GM21390 (cell line): ENCODE data around the gene MAG.

Source experiments
- ATAC-seq: cut with Tn5 transposase; IDR thresholded peaks from one replicate; pipeline ENCODE4 v1.9.1; 2021; ENCODE audit not compliant: unreplicated experiment

MAG gene

DNA sequence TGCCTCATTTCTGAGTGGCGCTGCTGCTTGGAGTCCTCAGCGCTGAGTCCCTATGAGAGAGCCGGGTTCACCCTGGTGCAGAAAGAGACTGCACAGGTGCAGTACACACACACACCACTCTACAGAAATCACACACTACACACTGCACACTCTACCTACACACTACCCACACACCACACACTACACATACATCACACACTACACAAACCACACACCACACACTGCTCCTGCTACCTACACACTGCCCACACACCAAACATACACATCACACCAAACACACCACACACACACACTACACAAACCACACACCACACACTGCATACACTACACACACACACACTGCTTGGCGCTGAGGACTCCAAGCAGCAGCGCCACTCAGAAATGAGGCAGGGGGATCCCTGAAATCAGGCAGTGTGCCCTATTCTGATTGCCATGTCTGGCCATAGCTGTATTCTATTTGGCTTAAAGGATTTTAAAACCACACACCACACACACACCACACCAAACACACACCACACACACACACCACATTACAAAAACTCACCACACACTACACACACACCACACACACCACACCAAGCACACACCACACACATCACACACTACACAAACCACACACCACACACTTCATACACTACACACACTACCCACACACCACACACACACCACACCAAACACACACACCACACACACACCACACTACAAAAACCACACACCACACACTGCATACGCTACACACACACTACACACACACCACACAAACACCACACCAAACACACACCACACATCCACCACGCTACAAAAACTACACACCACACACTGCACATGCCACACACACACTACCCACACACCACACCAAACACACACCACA lies 4.9 kb downstream of the MAG start:
- no peak for ATAC-seq

- no peak for ATAC-seq
Observed at GRCh38 chr19:35297515-35297848, 5.5 kb downstream of the MAG start.

DNA sequence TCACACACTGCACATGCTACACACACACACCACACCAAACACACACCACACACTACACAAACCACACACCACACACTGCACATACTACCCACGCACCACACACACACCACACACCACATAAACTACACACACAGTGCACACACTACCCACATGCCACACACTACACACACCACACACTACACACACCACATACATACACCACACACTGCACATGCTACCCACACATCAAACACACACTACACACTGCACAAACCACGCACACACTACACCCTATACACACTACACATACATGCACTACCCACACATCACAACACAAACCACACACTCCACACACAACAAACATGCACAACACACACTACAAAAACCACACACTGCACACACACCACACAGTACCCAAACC lies 6.0 kb downstream of the MAG start:
- no peak for ATAC-seq

DNA sequence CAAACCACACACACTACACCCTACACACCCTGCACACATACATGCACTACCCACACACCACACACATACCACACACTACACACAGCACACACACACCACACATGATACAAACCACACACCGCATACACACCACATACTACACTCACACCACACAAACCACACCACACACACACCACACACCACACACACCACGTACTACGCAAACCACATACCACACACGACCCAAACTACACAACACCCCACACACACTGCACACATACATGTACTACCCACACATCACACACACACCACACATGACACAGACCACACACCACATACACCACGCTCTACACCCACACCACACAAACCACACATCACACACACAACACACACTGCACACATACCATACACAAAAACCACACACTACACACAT lies 6.6 kb downstream of the MAG start:
- ATAC-seq = no peak

GRCh38 chr19:35299523-35300338 lies 7.8 kb downstream of the MAG start:
- ATAC-seq = no peak

GRCh38 chr19:35300339-35300649 lies 8.3 kb downstream of the MAG start:
- no peak for ATAC-seq

DNA sequence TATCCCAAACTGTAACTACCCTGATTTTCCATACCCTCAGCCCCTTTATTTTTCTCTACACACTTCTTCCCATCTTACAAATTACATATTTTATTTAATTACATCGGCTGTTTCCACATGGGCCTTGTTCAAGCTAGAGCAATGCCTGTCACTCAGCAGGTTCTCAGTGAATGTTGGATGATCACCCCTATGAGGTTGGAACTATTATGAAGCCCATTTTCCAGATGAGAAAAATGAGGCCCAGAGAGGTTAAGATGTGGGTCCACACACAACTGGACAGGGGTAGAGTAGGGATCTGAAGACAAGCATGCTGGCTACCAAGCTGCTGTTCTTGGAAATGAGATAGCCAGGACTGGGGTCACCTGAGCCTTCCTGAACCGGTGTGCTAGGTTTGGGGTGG lies 10.0 kb downstream of the MAG start:
- ATAC-seq = no peak

DNA sequence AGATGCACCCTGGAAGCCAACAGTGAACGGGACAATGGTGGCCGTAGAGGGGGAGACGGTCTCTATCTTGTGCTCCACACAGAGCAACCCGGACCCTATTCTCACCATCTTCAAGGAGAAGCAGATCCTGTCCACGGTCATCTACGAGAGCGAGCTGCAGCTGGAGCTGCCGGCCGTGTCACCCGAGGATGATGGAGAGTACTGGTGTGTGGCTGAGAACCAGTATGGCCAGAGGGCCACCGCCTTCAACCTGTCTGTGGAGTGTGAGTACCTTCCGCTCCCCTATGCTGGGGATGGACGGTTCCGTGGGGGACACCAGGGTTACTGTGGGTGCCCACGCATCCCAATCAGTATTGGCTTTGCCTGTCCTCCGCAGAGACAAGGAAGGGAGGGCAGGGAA lies 10.5 kb downstream of the MAG start:
- no peak for ATAC-seq

DNA sequence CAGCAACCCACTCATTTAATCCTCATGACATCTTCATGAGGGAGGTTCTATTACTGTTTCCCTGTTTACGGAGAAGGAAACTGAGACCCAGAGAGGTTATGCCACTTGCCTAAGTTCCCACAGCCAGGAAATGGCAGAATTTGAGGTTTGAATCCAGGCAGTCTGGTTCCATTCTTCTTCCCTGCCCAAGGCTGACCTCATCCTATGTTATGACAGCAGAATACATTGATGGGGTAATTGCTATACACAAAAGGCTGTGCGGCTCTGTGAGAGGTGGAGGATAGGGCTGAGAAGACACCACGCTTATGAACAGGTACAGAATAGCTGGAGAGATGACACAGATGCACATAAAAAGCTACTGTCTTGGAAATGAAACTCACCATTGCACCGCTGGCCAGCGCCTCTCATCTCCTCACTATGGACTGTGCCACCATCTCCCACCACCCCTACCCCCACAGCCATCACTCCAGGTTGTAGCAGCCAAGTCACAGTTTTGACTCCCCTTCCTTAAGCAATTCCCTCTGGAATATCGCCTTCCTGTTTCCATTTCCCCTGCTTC lies 11.5 kb downstream of the MAG start:
- ATAC-seq = no peak

GRCh38 chr19:35304036-35304435 lies 12.1 kb downstream of the MAG start:
- no peak for ATAC-seq

- no peak for ATAC-seq
Observed at GRCh38 chr19:35305181-35305580, 13.2 kb downstream of the MAG start.

DNA sequence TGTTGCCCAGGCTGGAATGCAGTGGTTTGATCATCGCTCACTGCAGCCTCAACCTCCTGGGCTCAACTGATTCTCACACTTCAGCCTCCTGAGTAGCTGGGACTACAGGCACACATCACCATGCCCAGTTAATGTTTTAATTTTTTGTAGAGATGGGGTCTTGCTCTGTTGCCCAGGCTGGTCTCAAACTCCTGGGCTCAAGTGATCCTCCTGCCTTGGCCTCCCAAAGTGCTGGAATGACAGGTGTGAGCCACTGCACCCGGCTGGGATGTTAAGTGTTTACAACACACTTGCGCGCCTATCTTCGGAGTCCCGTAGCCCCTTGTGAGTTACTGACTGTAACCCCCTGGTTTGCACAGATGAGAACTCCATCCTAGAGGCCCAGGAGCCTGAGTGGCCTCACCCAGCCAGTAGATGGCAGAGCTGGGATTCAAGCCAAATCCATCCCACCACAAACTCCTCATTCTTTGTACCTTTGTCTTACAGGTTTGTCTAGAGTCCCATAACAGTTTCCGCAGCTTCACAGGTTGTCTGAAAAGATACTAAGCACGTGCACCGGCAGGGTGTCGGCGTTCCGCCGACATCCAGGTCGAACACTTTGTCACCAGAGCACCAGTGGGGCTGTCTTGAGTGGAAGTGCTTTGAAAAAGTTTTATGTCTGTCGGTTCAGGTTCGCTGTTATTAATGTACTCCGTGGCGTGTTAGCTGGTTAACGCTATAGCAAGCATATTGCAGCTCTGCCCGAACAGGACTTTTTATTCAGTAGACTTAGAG lies 14.7 kb downstream of the MAG start:
- no peak for ATAC-seq

DNA sequence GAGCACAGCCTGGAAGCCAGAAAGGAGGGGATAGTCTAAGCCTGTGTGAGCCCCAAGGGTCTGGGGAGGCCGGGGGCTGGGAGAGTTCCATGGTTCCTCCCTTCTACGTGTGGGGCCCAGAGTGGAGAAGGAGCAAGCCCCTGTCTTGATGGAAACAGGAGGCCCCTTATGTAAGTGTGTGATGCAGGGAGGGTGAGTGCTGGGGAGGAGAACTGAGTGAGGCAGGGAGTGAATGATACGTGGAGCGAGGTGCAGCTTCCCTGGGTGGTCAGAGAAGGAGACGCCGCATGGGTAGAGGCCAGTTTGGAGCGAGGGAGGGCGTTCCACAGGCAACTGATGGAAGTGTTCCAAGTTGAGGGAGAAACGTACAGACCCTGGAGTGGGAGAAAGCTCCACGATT lies 16.0 kb downstream of the MAG start:
- ATAC-seq = no peak

GRCh38 chr19:35308910-35309309 lies 16.9 kb downstream of the MAG start:
- no peak for ATAC-seq

GRCh38 chr19:35309481-35310279 lies 17.7 kb downstream of the MAG start:
- ATAC-seq = no peak

DNA sequence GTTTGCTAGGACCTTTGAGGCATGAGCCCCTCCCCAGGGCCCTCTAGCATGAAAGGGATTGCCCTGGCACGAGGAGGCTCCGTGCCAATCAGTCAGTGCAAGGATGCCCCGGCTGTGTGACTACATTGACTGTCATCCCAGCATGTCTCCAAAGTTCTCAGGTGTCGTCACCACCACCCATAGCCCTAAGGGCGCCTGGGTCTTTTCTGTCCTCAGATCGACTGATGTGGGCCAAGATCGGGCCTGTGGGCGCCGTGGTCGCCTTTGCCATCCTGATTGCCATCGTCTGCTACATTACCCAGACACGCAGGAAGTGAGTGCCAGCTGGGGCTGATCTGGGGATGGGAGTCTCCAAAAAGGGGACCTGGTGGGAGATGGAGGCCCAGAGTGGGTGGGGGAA lies 18.4 kb downstream of the MAG start:
- ATAC-seq = no peak

- no peak for ATAC-seq
Observed at GRCh38 chr19:35310811-35311465, 19.0 kb downstream of the MAG start.

DNA sequence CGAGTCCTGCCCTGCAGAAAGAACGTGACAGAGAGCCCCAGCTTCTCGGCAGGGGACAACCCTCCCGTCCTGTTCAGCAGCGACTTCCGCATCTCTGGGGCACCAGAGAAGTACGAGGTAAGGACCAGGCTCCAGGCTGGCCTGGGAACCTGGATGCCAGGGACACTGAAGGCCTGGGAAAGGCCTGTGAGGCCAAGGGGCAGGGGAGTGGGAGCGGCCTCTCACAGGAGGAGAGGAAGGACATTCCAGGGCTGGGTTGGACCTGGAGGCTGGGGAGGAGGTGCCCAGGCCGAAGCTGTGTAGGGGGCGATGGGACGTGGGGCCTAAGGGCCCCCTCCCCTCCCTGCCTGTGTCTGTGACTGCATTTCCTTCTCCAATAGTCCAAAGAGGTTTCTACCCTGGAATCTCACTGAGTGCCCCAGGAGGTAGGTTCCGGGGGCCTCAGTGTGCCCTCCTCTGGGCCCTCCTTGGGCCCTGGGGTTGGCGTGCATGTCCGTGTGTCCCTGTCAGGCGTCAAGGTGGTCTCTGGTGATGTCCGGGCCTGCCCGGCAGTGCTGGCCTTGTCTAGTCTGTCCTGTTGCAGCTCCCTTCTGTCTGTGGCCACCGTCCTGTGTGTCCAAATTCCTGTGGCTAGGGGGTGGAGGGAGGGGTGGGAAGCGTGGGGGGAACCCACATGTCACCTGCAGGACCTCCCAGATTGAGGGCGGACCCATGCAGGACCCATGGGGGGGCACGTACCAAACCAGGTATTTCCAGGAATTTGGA lies 20.1 kb downstream of the MAG start:
- ATAC-seq = no peak

GRCh38 chr19:35313587-35313986 lies 21.6 kb downstream of the MAG start:
- no peak for ATAC-seq
